Thyroid gland (tissue), 4 donors: ENCODE data around the gene PMFBP1. TPM values are rescaled to one million over a fixed set of nuclear protein-coding genes. Genes with fewer than 3 reads are reported as not detected.
A peak's percentile ranks its signal among the peaks of the same experiment; 100 is the strongest.

Experiments
- DNase-seq, 2 donors: peaks; one replicate each; pipeline ENCODE4 v3.0.0-alpha.2; 2019
- H3K27ac ChIP-seq, 3 donors: fragments of 200-600 bp; sonication (generic); 1 replicate in 2 of 3; 2 replicates in 1 of 3; pipeline ENCODE4 v1.5.1; 2016 to 2019; ENCODE audit warnings: mild to moderate bottlenecking in 1 of 3, moderate library complexity in 1 of 3
- H3K27me3 ChIP-seq: fragments of 200-600 bp; sonication (generic); one replicate; pipeline ENCODE4 v1.5.1; 2019
- H3K36me3 ChIP-seq, 2 donors: fragments of 200-600 bp; sonication (generic); one replicate each; pipeline ENCODE4 v1.5.1; 2016 to 2019
- H3K4me1 ChIP-seq, 2 donors: fragments of 200-600 bp; sonication (generic); one replicate each; pipeline ENCODE4 v1.5.1; 2017 to 2019
- H3K4me3 ChIP-seq, 3 donors: fragments of 200-600 bp; sonication (generic); replicated peaks in 1 of 3; 1 replicate in 2 of 3; 2 replicates in 1 of 3; pipeline ENCODE4 v1.5.1; 2016; ENCODE audit warnings: mild to moderate bottlenecking in 1 of 3
- H3K9me3 ChIP-seq: fragments of 200-600 bp; sonication (generic); one replicate; pipeline ENCODE4 v1.5.1; 2017
- CTCF ChIP-seq, 6 experiments: fragments of 200-600 bp in 3 of 6; fragments of 450-650 bp in 3 of 6; sonication (generic) in 3 of 6; IDR thresholded peaks; one replicate each; pipeline ENCODE4 v1.5.1; 2016 to 2019; ENCODE audit warnings: antibody characterized with exemption in 6 of 6, mild to moderate bottlenecking in 2 of 6, inconsistent platforms in 1 of 6, moderate library complexity in 1 of 6
- POLR2A ChIP-seq, 2 donors: fragments of 450-650 bp; IDR thresholded peaks; one replicate each; pipeline ENCODE4 v1.6.1; 2017; ENCODE audit warnings: antibody characterized with exemption in 2 of 2, mild to moderate bottlenecking in 2 of 2, moderate library complexity in 1 of 2
- WGBS, 2 donors: methylation state at CpG; one replicate each; pipeline ENCODE4 v1.1.5; 2017; 5-methylcytosine and 5-hydroxymethylcytosine counted together
- intact Hi-C: fragments of 100-400 bp; cut with DNase I; formaldehyde crosslinking; loops from one replicate; pipeline ENCODE4 v1.15.1; 2023
- total RNA-seq, 4 donors: library from RNA; depleted of rRNA; stranded (reverse); fragments of >200 nt; gene quantifications; one replicate each; pipeline ENCODE4 v1.2.3, GENCODE V29; 2016

Gene PMFBP1
- total RNA-seq, 4 donors from 2014 or later = 0.54 to 0.88 (median 0.67) TPM; not detected in 1

- peak in 1 of 2 donors; percentile 16 for DNase-seq
- Histone ChIP-seq H3K36me3 (no peaks in the 10 kb centered on the region), H3K27ac (no peak overlapping the region), H3K4me1 (peaks cover 0 to 19% of the 10 kb centered on the region in 2 donors), H3K9me3 (no peaks in the 10 kb centered on the region), H3K4me3 (no peak overlapping the region), H3K27me3 (no peaks in the 10 kb centered on the region)
- TF ChIP-seq POLR2A (IDR thresholded peaks at IDR 0.05) (no peak), CTCF (IDR thresholded peaks at IDR 0.05) (no peak)
- intact Hi-C loops = no loop called here
- WGBS, 2 donors = 49 to 56% methylated on average over 6 of the region's 6 CpGs
Measured at GRCh38 chr16:72189865-72190371, 18.0 kb upstream of the PMFBP1 start.

- no peaks in the 10 kb centered on the region for H3K27me3 ChIP-seq
- no peak overlapping the region for H3K4me3 ChIP-seq
- DNase-seq = no peak
- H3K36me3 ChIP-seq = no peaks in the 10 kb centered on the region
- H3K4me1 ChIP-seq = peaks cover 0 to 19% of the 10 kb centered on the region in 2 donors
- 94 to 97% methylated on average over 4 of the region's 4 CpGs for WGBS, 2 donors
- TF ChIP-seq POLR2A (IDR thresholded peaks at IDR 0.05) (no peak), CTCF (IDR thresholded peaks at IDR 0.05) (no peak)
- no peaks in the 10 kb centered on the region for H3K9me3 ChIP-seq
- no peak overlapping the region for H3K27ac ChIP-seq
- intact Hi-C loops = no loop called here
Measured at GRCh38 chr16:72188541-72188940, 16.6 kb upstream of the PMFBP1 start.

- no peak for TF ChIP-seq CTCF (IDR thresholded peaks at IDR 0.05)
- no peak for TF ChIP-seq POLR2A (IDR thresholded peaks at IDR 0.05)
- no peak overlapping the region for H3K27ac ChIP-seq
- no peak for DNase-seq
- H3K4me1 ChIP-seq = peaks cover 0 to 19% of the 10 kb centered on the region in 2 donors
- H3K27me3 ChIP-seq = no peaks in the 10 kb centered on the region
- H3K36me3 ChIP-seq = no peaks in the 10 kb centered on the region
- H3K4me3 ChIP-seq = no peak overlapping the region
- no peaks in the 10 kb centered on the region for H3K9me3 ChIP-seq
- WGBS, 2 donors = 67 to 73% methylated on average over 6 of the region's 6 CpGs
- intact Hi-C loops = no loop called here
Measured at GRCh38 chr16:72187551-72187950, 15.6 kb upstream of the PMFBP1 start.

- no peaks in the 10 kb centered on the region for H3K9me3 ChIP-seq
- intact Hi-C loops = no loop called here
- H3K27me3 ChIP-seq = no peaks in the 10 kb centered on the region
- no peak for TF ChIP-seq POLR2A (IDR thresholded peaks at IDR 0.05)
- TF ChIP-seq CTCF (IDR thresholded peaks at IDR 0.05) = no peak
- no peak for DNase-seq
- no peaks in the 10 kb centered on the region for H3K4me1 ChIP-seq
- H3K4me3 ChIP-seq = no peak overlapping the region
- H3K36me3 ChIP-seq = no peaks in the 10 kb centered on the region
- no peak overlapping the region for H3K27ac ChIP-seq
Measured at GRCh38 chr16:72182976-72183375, 11.0 kb upstream of the PMFBP1 start.

- H3K27me3 ChIP-seq = no peaks in the 10 kb centered on the region
- intact Hi-C loops = no loop called here
- no peaks in the 10 kb centered on the region for H3K4me1 ChIP-seq
- H3K9me3 ChIP-seq = no peaks in the 10 kb centered on the region
- DNase-seq = no peak
- H3K4me3 ChIP-seq = no peak overlapping the region
- TF ChIP-seq CTCF (IDR thresholded peaks at IDR 0.05) = no peak
- TF ChIP-seq POLR2A (IDR thresholded peaks at IDR 0.05) = no peak
- 49 to 56% methylated on average over 5 of the region's 5 CpGs for WGBS, 2 donors
- no peak overlapping the region for H3K27ac ChIP-seq
- no peaks in the 10 kb centered on the region for H3K36me3 ChIP-seq
Measured at GRCh38 chr16:72179204-72179970, 7.4 kb upstream of the PMFBP1 start.
